GM12878 (cell line): ENCODE data around the gene COLQ. TPM values are rescaled to one million over a fixed set of nuclear protein-coding genes. Genes with fewer than 3 reads are reported as not detected.

Experiments used
- ATAC-seq: fragments of 200-7000 bp; cut with Tn5 transposase; 3 replicates; pipeline ENCODE4 v1.9.1; 2020; ENCODE audit warnings: mild to moderate bottlenecking, moderate library complexity
- BruUV-seq: library from RNA; stranded (reverse); fragments of 400-500 nt; replicated peaks from 2 replicates; lab custom pipeline; 2021; lab: Mats Ljungman, UMichigan
- CTCF ChIA-PET: fragments of 300-600 bp; sonication (Branson Sonifier 250); formaldehyde crosslinking; extraction: SDS; loops from one replicate; lab custom pipeline; 2021; ENCODE audit warnings: inconsistent platforms; lab: Yijun Ruan, JAX
- POLR2A ChIA-PET: fragments of 350-600 bp; formaldehyde crosslinking; extraction: SDS; loops from one replicate; lab custom pipeline; 2021; ENCODE audit warnings: inconsistent platforms; lab: Charles Lee
- RAD21 ChIA-PET: fragments of 300-600 bp; sonication (Branson Sonifier 250); formaldehyde crosslinking; loops from one replicate; lab custom pipeline; 2023; ENCODE audit warnings: antibody characterized with exemption; ENCODE audit not compliant: unreplicated experiment; lab: Charles Lee
- SMC1A ChIA-PET: fragments of 300-600 bp; sonication (Branson Sonifier 250); formaldehyde crosslinking; loops from one replicate; lab custom pipeline; 2023; ENCODE audit not compliant: unreplicated experiment, uncharacterized antibody; lab: Charles Lee
- DNase-seq: peaks from one replicate; pipeline ENCODE4 v3.0.0-alpha.2; 2011; ENCODE audit warnings: low read depth, low spot score
- FAIRE-seq: peaks from 3 replicates; lab custom pipeline; 2011; peaks lifted over from hg19 to GRCh38; lab: Jason Lieb, UNC
- H2AFZ ChIP-seq: 2 replicates; pipeline ENCODE4 v1.6.0; 2011; ENCODE audit warnings: low read depth, low read length, control low read depth; ENCODE audit not compliant: control insufficient read depth
- H3K27ac ChIP-seq: 2 replicates; pipeline ENCODE4 v1.5.1; 2011; ENCODE audit warnings: control low read depth; ENCODE audit not compliant: control insufficient read depth, insufficient read depth
- H3K27me3 ChIP-seq, 2 experiments: replicated peaks in 1 of 2; 2 replicates each; pipeline versions ENCODE4 v1.6.0 to v1.6.1; 2011; ENCODE audit warnings: low read length in 1 of 2; ENCODE audit not compliant: control insufficient read depth in 2 of 2, insufficient read depth in 2 of 2
- H3K36me3 ChIP-seq, 2 experiments: 2 replicates each; pipeline ENCODE4 v1.5.1; 2011; ENCODE audit warnings: low read length in 1 of 2; ENCODE audit not compliant: control insufficient read depth in 2 of 2, insufficient read depth in 2 of 2
- H3K4me1 ChIP-seq: 2 replicates; pipeline ENCODE4 v1.6.1; 2011; ENCODE audit warnings: mild to moderate bottlenecking, low read length, moderate library complexity, mixed read lengths; ENCODE audit not compliant: control insufficient read depth, insufficient read depth
- H3K4me2 ChIP-seq: 2 replicates; pipeline ENCODE4 v1.6.0; 2011; ENCODE audit warnings: control low read depth; ENCODE audit not compliant: control insufficient read depth, insufficient read depth
- H3K4me3 ChIP-seq: fragments of 200-600 bp; sonication (generic); 2 replicates; pipeline ENCODE4 v1.5.1; 2016
- H3K79me2 ChIP-seq: 2 replicates; pipeline ENCODE4 v1.6.0; 2011; ENCODE audit warnings: low read length; ENCODE audit not compliant: control insufficient read depth, insufficient read depth
- H3K9ac ChIP-seq: 2 replicates; pipeline ENCODE4 v1.8.0; 2011; ENCODE audit warnings: low read length, control low read depth, mixed read lengths; ENCODE audit not compliant: control insufficient read depth, insufficient read depth
- H3K9me3 ChIP-seq: replicated peaks from 3 replicates; pipeline ENCODE4 v1.5.1; 2011; ENCODE audit warnings: mild to moderate bottlenecking, low read length; ENCODE audit not compliant: control insufficient read depth, insufficient read depth
- H4K20me1 ChIP-seq: 2 replicates; pipeline ENCODE4 v1.6.0; 2011; ENCODE audit not compliant: control insufficient read depth, insufficient read depth
- BRCA1 ChIP-seq: IDR thresholded peaks from 2 replicates; pipeline ENCODE4 v1.6.1; 2011; ENCODE audit warnings: low read depth, low read length, improper control_type of control experiment
- CBFB ChIP-seq: IDR thresholded peaks from 2 replicates; pipeline ENCODE4 v1.6.1; 2016; ENCODE audit warnings: antibody characterized with exemption, low read depth
- CREM ChIP-seq: IDR thresholded peaks from 2 replicates; pipeline ENCODE4 v1.6.1; 2014; ENCODE audit warnings: antibody characterized with exemption, low read depth
- NFYB ChIP-seq: IDR thresholded peaks from 2 replicates; pipeline ENCODE4 v1.6.1; 2011; ENCODE audit warnings: low read depth, mild to moderate bottlenecking, low read length, improper control_type of control experiment, moderate library complexity; ENCODE audit not compliant: insufficient read depth
- PML ChIP-seq: IDR thresholded peaks from 2 replicates; pipeline ENCODE4 v1.6.1; 2012; ENCODE audit warnings: low read length, inconsistent platforms
- POLR2A ChIP-seq: IDR thresholded peaks from 2 replicates; pipeline ENCODE4 v1.6.1; 2011; ENCODE audit warnings: low read depth, mild to moderate bottlenecking, low read length
- RELB ChIP-seq: fragments of 450-650 bp; IDR thresholded peaks from 2 replicates; pipeline ENCODE4 v1.6.1; 2017; ENCODE audit warnings: low read depth, mild to moderate bottlenecking, moderate library complexity
- SMC3 ChIP-seq: IDR thresholded peaks from 2 replicates; pipeline ENCODE4 v1.6.1; 2011; ENCODE audit warnings: low read length, improper control_type of control experiment, borderline replicate concordance
- TAF1 ChIP-seq: IDR thresholded peaks from 2 replicates; pipeline ENCODE4 v1.6.1; 2011; ENCODE audit warnings: mild to moderate bottlenecking, low read depth, low read length, borderline replicate concordance
- WGBS: methylation state at CpG from one replicate; pipeline ENCODE4 v1.1.6; 2016; ENCODE audit warnings: low lambda C conversion rate; ENCODE audit not compliant: insufficient replicate concordance, insufficient coverage; ENCODE audit errors: missing lambda C conversion rate; 5-methylcytosine and 5-hydroxymethylcytosine counted together
- in situ Hi-C: fragments of 300-500 bp; cut with MboI; formaldehyde crosslinking; loops from 9 replicates; pipeline ENCODE4 v1.14.3; 2018; ENCODE audit warnings: mixed read lengths
- intact Hi-C: fragments of 100-400 bp; cut with micrococcal nuclease; formaldehyde crosslinking; loops from one replicate; pipeline ENCODE4 v1.14.2; 2022; ENCODE audit not compliant: unreplicated experiment
- polyA plus RNA-seq, 11 experiments: library from polyadenylated mRNA; depleted of rRNA in 4 of 11; unstranded in 6 of 11; stranded (reverse) in 5 of 11; fragments of >200 nt; fragmentation: Nextera tagmentation in 4 of 11; fragmentation: Illumina TruSeq in 1 of 11; extraction: Ambion mirVana in 4 of 11; extraction: Trizol in 1 of 11; gene quantifications; 1 replicate in 1 of 11; 2 replicates in 10 of 11; pipeline versions ENCODE4 v1.2.1 to v1.2.3, GENCODE V29; 2011 to 2016; ENCODE audit warnings: inconsistent platforms in 2 of 11, missing spikeins in 2 of 11, low read depth in 1 of 11
- total RNA-seq, 4 experiments: library from RNA; depleted of rRNA in 3 of 4; stranded (reverse); fragments of >200 nt in 3 of 4; fragmentation: Illumina TruSeq in 1 of 4; extraction: Trizol in 1 of 4; gene quantifications; 2 replicates each; pipeline versions ENCODE4 v1.2.1 to v1.2.3, GENCODE V29; 2013 to 2021

The COLQ gene
- total and polyA plus RNA-seq, 10 of the 15 experiments (the other 5 are each of a cell fraction or from before 2014, with no cell fraction given) = 0.13 to 2.7 (median 0.70) TPM

- no peak overlapping the region for H3K27ac ChIP-seq
- no peaks in the 10 kb centered on the region for H3K9me3 ChIP-seq
- TF ChIP-seq TAF1 (no peak), CBFB (no peak), POLR2A (no peak), NFYB (no peak), CREM (no peak), SMC3 (no peak), PML (no peak), RELB (no peak), BRCA1 (no peak)
- TF ChIP-seq, all 136 proteins: peak for 0
- H3K4me1 ChIP-seq = no peaks in the 10 kb centered on the region
- FAIRE-seq (no peak), ATAC-seq (no peak), DNase-seq (no peak)
- POLR2A ChIA-PET = interaction anchor here (0.6 kb wide), 1 partner anchor 25 kb away, joined by 3 read pairs; no protein-coding TSS in a partner anchor
- SMC1A ChIA-PET = interaction anchor here (0.8 to 1.4 kb wide), 6 partner anchors 9 to 130 kb away, joined by 3 to 7 read pairs (median 4); no protein-coding TSS in a partner anchor
- CTCF ChIA-PET = interaction anchor here (0.6 to 2.0 kb wide), 10 partner anchors 10 to 729 kb away, joined by 3 to 13 read pairs (median 4); no protein-coding TSS in a partner anchor
- in situ Hi-C loops (no loop called here), intact Hi-C loops (no loop called here)
- H3K36me3 ChIP-seq = no peaks in the 10 kb centered on the region
- no peaks in the 10 kb centered on the region for H3K27me3 ChIP-seq
- RAD21 ChIA-PET = interaction anchor here (0.8 to 1.8 kb wide), 3 partner anchors 9 to 42 kb away, joined by 3 to 6 read pairs (median 3); no protein-coding TSS in a partner anchor
- H3K4me2 ChIP-seq = no peak overlapping the region
- H3K4me3 ChIP-seq = no peak overlapping the region
- no peaks in the 10 kb centered on the region for H3K79me2 ChIP-seq
- H2AFZ ChIP-seq = no peak overlapping the region
- no TSS peak for BruUV-seq
- no peaks in the 10 kb centered on the region for H4K20me1 ChIP-seq
- 86% methylated on average over 4 of the region's 4 CpGs for WGBS
- H3K9ac ChIP-seq = no peak overlapping the region
These were observed 6.7 kb downstream of the COLQ start for GRCh38 chr3:15514663-15515340.
